GM19324 (cell line): ENCODE data around the gene ABCG1.

Experiments used
- ATAC-seq: cut with Tn5 transposase; IDR thresholded peaks from one replicate; pipeline ENCODE4 v1.9.1; 2021; ENCODE audit warnings: mild to moderate bottlenecking, moderate library complexity; ENCODE audit not compliant: unreplicated experiment, low FRiP score

The ABCG1 gene

DNA sequence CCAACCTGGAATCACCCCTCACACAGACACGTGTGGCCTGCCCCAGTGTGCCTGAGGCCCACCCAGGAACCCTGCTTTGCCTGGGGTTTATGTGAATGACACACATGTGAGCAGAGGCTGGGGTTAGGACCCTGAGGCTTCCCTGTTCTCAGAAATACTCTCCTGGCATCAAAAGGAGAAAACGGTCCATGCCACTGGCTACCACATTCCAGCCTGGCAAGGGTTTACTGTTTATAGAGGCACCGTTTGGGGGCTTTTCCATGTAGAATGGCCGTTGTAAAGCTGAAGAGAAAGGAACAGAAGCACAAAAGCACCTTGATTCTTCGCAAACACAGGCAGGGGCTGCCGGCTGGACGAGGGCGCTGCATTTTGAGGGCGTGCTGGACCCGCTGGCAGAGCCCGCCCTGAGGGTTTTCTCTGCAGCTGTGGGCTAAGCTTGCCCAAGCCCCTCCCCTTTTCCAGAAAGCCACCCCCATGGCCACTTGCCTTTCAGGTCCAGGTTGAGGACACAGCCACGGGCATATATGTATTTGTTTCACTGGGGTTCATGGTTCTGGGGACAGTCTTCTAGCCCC, 83.2 kb downstream of the ABCG1 start:
- no peak for ATAC-seq

DNA sequence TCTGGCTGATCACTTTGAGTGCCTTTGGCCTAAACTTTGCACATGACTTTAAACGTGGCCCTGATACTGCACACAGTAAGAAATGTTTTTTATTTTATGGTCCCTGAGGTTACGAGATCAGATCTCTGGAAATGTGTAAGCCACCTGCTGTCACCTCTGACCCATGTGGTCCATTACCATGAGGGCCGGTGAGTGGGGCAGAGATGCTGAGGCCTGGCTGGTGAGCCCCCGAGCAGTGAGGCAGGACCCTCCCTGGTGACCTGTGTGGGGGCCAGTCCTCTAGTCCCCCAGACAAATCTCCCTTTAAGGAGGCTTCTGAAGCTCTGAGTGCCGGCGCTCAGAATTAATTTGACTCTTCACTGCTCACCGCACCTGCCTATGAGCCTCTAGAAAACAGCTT, 83.9 kb downstream of the ABCG1 start:
- ATAC-seq, result no peak

DNA sequence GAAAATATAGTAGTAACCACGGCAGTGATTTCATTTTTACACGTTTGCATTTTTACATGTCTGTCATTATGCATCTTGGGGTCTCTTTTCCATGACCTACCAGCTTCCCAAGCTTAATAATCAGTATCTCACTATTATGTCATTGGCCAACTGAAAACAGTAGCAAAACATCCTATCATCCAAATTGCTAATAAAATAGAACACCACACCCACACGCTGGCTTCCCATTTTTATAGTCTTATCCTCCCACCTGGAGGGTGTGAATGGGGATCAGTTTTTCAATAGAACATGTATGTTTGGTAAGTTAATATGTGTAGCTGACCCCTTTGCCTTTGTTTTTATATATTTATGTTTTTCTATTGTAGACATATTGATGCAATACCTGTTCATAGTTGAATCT, 84.5 kb downstream of the ABCG1 start:
- no peak for ATAC-seq

DNA sequence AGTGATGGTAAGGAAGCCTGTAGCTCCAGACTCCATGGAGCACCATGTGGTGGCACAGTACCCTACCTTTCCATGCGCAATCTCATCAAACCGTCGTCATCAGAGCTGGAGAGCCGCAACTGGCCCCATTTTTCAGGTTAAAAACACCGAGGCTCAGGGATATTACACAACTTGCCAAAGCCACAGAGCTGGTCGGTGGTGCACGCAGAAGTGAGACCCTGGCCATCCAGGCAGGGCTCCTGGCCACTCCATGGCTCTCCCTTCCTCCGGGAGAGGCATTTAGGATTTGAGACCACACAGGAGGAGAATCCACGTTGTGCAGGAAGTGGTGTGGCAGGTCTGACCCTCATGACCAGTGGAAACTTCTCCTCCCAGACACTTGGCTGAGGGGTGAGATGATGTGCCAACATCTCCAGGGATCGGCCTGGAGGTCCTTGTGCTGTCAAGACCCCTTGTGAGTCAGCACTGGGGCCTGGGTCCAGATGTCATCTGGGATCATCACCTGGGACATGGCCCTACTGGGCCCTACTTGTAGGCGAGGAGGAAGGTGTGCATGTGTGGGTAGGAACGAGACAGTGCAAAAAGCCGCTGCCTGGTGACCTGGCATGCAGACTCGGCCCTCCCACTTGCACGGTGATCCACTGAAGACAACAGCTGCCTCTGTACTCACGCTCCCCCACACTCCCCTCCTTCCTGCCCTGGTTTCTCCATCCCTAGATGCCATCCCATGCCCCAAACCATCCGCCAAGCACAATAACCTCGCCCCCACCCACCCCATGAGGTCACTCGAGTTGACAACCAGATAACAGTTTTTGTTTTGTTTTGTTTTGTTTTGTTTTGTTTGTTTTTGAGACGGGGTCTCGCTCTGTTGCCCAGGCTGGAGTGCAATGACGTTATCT, 85.9 kb downstream of the ABCG1 start:
- ATAC-seq, result no peak

DNA sequence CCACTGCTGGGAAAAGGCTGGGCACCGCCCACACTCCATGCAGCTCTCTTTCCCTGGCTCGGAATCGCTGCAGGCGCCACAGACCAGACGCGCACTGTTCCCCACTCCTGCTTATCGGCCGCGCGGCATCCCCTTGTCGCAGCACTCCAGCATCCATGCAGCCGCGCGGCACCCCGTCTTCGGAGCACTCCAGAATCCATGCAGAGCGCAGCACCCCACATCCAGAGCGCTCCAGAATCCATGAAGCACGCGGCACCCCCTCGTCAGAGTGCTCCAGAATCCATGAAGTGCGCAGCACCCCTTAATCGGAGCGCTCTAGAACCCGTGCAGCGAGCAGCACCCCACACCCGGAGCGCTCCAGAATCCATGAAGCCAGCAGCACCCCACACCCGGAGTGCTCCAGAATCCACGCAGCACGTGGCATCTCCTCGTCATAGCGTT, 86.8 kb downstream of the ABCG1 start:
- ATAC-seq, result no peak

DNA sequence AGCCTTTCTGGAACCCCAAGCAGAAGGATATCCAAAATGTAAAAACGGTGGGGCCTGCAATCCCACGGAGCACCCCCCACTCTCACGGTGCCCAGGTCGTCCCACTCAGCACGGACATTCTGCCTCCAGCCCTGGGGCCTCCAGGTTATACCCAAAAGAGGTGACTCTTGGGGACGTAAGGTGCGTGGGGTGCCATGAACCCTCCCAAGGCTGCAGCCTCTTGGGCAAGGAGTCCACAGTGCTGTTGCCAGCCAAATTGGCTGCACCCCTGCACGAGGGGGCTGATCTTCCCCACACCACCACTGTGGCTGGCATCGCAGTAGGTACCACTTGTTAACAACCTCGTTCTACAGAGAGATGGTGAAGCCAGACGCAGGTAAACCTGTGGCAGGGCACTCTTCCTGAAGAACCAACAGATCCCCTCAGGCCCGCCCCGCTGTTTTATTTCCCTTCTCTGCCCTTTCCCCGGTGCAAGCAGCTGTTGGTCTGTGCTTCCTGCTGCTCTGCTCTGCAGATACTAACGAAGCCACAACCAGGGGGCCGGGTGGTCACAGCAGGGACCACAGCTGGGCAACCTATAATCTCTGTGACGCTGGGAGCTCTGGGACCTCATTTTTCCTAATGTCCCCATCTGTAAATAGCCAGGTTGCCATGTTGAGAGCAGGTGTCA, 87.6 kb downstream of the ABCG1 start:
- ATAC-seq, result no peak

- no peak for ATAC-seq
Measured at GRCh38 chr21:42307106-42307505, 88.2 kb downstream of the ABCG1 start.

GRCh38 chr21:42308161-42308913, 89.4 kb downstream of the ABCG1 start:
- ATAC-seq, result no peak

GRCh38 chr21:42308914-42309752, 90.2 kb downstream of the ABCG1 start:
- ATAC-seq, result no peak

GRCh38 chr21:42309753-42310213, 90.8 kb downstream of the ABCG1 start:
- no peak for ATAC-seq

- no peak for ATAC-seq
Measured at GRCh38 chr21:42310411-42311001, 91.6 kb downstream of the ABCG1 start.

DNA sequence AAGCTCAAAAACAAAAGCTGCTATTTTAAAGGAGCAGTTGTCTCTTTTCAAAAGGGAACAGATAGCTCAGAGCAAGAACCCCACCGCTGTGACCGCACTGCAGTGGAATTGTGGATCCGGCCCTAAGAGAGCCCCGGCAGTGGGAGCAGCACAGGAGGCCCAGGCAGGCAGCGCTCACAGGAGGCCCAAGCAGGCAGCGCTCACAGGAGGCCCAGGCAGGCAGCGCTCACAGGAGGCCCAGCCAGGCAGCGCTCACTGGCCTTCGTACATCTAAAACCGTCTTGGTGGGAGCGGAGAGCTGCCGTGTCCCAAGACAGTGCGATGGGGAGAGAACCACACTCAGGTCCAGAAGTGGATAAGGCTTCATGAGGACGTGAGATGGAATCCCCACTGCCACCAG, 92.2 kb downstream of the ABCG1 start:
- no peak for ATAC-seq

DNA sequence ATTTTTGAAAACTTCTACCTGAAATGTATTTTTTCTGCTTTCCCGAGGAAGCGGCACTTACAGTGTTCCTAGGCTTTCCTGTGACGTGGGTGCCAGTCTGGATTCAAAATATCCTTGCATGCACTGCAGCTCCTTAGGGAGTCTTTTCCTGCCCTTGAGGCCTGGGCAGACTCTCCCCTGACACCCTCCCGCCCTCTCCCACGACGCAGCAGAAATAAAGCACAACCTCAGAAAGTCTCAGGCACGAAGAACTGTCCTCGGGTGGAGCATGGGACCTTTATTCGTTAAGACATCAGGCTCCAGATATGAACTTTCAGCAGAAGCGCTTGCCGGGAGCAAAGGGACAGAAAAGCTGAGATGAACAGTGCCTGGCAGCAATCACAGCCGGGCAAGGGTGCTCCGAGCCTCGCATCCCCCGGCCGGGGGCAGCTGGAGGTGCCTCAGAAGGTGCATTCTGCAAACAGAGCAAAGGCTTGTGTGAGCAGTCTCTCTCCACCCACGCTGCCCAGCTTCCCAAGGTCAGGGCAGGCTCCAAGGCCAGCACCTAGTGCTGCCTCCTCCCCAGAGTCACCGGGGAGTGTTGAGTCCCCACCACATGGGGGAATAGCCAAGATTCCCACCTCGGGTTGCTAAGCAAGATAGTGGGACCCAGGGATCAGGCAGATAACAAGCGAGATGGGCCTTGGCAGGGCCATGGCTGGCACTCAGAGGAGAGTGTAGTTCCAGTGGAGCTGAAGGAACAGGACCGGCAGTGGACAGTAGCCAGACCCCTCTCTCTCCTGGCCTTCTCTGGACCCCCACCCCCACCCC, 93.1 kb downstream of the ABCG1 start:
- ATAC-seq, result no peak

- no peak for ATAC-seq
Measured at GRCh38 chr21:42312626-42313104, 93.7 kb downstream of the ABCG1 start.

GRCh38 chr21:42313501-42313969, 94.6 kb downstream of the ABCG1 start:
- no peak for ATAC-seq

GRCh38 chr21:42314616-42315295, 95.8 kb downstream of the ABCG1 start:
- no peak for ATAC-seq

- ATAC-seq, result no peak
Measured at GRCh38 chr21:42315296-42315891, 96.5 kb downstream of the ABCG1 start, which contains the start of gene TFF3. TSS of gene TFF3 (minus strand) at chr21:42315409. CDS start at chr21:42315374, 35 bp downstream.
